Fibroblast of skin of right quadriceps (primary cell): Measurements from ENCODE around the gene KIF2A.

Experiments used
- DNase-seq: peaks from one replicate; pipeline ENCODE4 v3.0.0-alpha.2; 2013

Gene KIF2A

GRCh38 chr5:62331921-62332320 is 25.9 kb downstream of the KIF2A start:
- DNase-seq: no peak

- no peak for DNase-seq
These were observed 27.3 kb downstream of the KIF2A start for GRCh38 chr5:62333250-62333794.

- no peak for DNase-seq
These were observed 28.1 kb downstream of the KIF2A start for GRCh38 chr5:62334082-62334481.

GRCh38 chr5:62340392-62340791 is 34.4 kb downstream of the KIF2A start:
- peak; percentile 11 for DNase-seq

- DNase-seq: no peak
These were observed 35.0 kb downstream of the KIF2A start for GRCh38 chr5:62340979-62341378.

GRCh38 chr5:62341783-62342475 is 35.9 kb downstream of the KIF2A start:
- DNase-seq: no peak

GRCh38 chr5:62342476-62342837 is 36.5 kb downstream of the KIF2A start:
- no peak for DNase-seq

GRCh38 chr5:62343428-62343827 is 37.4 kb downstream of the KIF2A start:
- no peak for DNase-seq

- DNase-seq: no peak
These were observed 40.7 kb downstream of the KIF2A start for GRCh38 chr5:62346748-62347147.

GRCh38 chr5:62347928-62348327 is 41.9 kb downstream of the KIF2A start:
- no peak for DNase-seq

GRCh38 chr5:62348723-62349481 is 42.9 kb downstream of the KIF2A start:
- no peak for DNase-seq

GRCh38 chr5:62354028-62354874 is 48.2 kb downstream of the KIF2A start:
- DNase-seq: peak; percentile 39

GRCh38 chr5:62362701-62363100 is 56.7 kb downstream of the KIF2A start:
- no peak for DNase-seq

GRCh38 chr5:62369039-62369438 is 63.0 kb downstream of the KIF2A start:
- DNase-seq: no peak

- no peak for DNase-seq
These were observed 65.4 kb downstream of the KIF2A start for GRCh38 chr5:62371409-62371808.

GRCh38 chr5:62372600-62372999 is 66.6 kb downstream of the KIF2A start:
- DNase-seq: no peak

GRCh38 chr5:62373382-62373781 is 67.4 kb downstream of the KIF2A start:
- DNase-seq: no peak

GRCh38 chr5:62374090-62374489 is 68.1 kb downstream of the KIF2A start:
- DNase-seq: no peak

GRCh38 chr5:62375627-62376026 is 69.6 kb downstream of the KIF2A start:
- no peak for DNase-seq

GRCh38 chr5:62376064-62376463 is 70.1 kb downstream of the KIF2A start:
- DNase-seq: no peak

- DNase-seq: no peak
These were observed 79.1 kb downstream of the KIF2A start for GRCh38 chr5:62385131-62385530.

GRCh38 chr5:62385816-62386400 is 79.9 kb downstream of the KIF2A start:
- DNase-seq: no peak

GRCh38 chr5:62386824-62387223 is 80.8 kb downstream of the KIF2A start:
- DNase-seq: no peak
